Right lobe of liver (tissue), 6 donors: Measurements from ENCODE around the gene STRBP. TPM values are rescaled to one million over a fixed set of nuclear protein-coding genes. Genes with fewer than 3 reads are reported as not detected.
A peak's percentile ranks its signal among the peaks of the same experiment; 100 is the strongest.

Experiments
- ATAC-seq, 4 donors: fragments of 200-7000 bp; cut with Tn5 transposase; one replicate each; pipeline ENCODE4 v1.9.1; 2020; ENCODE audit warnings: mild to moderate bottlenecking in 4 of 4, moderate library complexity in 4 of 4
- DNase-seq, 3 donors: peaks; one replicate each; pipeline ENCODE4 v3.0.0-alpha.2; 2020
- H3K27ac ChIP-seq, 3 donors: fragments of 200-600 bp; one replicate each; pipeline ENCODE4 v1.8.0; 2022
- H3K27me3 ChIP-seq, 2 donors: fragments of 200-600 bp; one replicate each; pipeline ENCODE4 v1.8.0; 2022
- H3K36me3 ChIP-seq, 4 donors: fragments of 200-600 bp; sonication (generic) in 1 of 4; one replicate each; pipeline versions ENCODE4 v1.5.1 to v1.8.0; 2017 to 2022; ENCODE audit warnings: control low read depth in 1 of 4
- H3K4me1 ChIP-seq, 4 donors: fragments of 200-600 bp; sonication (generic) in 1 of 4; one replicate each; pipeline versions ENCODE4 v1.5.1 to v1.8.0; 2017 to 2022; ENCODE audit warnings: control low read depth in 1 of 4
- H3K4me3 ChIP-seq, 3 donors: fragments of 200-600 bp; one replicate each; pipeline ENCODE4 v1.8.0; 2022
- H3K9me3 ChIP-seq, 4 donors: fragments of 200-600 bp; sonication (generic) in 1 of 4; one replicate each; pipeline versions ENCODE4 v1.5.1 to v1.8.0; 2017 to 2022; ENCODE audit warnings: control low read depth in 1 of 4
- CTCF ChIP-seq, 4 donors: fragments of 200-600 bp in 3 of 4; fragments of 450-650 bp in 1 of 4; IDR thresholded peaks; one replicate each; pipeline versions ENCODE4 v1.5.1 to v1.8.0; 2016 to 2022; ENCODE audit warnings: antibody characterized with exemption in 4 of 4, mild to moderate bottlenecking in 2 of 4
- POLR2A ChIP-seq: fragments of 450-650 bp; IDR thresholded peaks from one replicate; pipeline ENCODE4 v1.6.1; 2017; ENCODE audit warnings: antibody characterized with exemption, mild to moderate bottlenecking
- WGBS: methylation state at CpG from one replicate; pipeline ENCODE4 v1.1.6; 2018; ENCODE audit warnings: low coverage, low lambda C conversion rate; ENCODE audit not compliant: insufficient coverage; ENCODE audit errors: missing lambda C conversion rate; 5-methylcytosine and 5-hydroxymethylcytosine counted together
- intact Hi-C, 2 donors: fragments of 100-400 bp; cut with DNase I; formaldehyde crosslinking; loops; one replicate each; pipeline versions ENCODE4 v1.11.2 to v1.14.1; 2022
- total RNA-seq, 6 experiments: library from RNA; depleted of rRNA in 2 of 6; stranded (reverse); fragments of >200 nt in 2 of 6; fragmentation: NEBNext Ultra II Directional in 3 of 6; extraction: Animal tissue kit (Norgen Biotek cat#: 25700) in 3 of 6; gene quantifications; one replicate each; pipeline versions ENCODE4 v1.1.0 to v1.2.4, GENCODE V29; 2016 to 2023
- donor health status: DM: no; HTN: yes; CAD: no.
- donor health status: DM: no; HTN: no; CAD: no.
- donor health status: DM: no; HTN: no; CAD: no.
- donor health status: DM: no; HTN: yes; CAD: no.
- donor health status: DM: no; HTN: yes; CAD: no.

Gene STRBP
- total RNA-seq, 6 experiments from 2014 or later = 5.3 to 10.2 (median 8.3) TPM

GRCh38 chr9:123231421-123231820 lies 37.0 kb downstream of the STRBP start:
- 100% methylated on average over 1 of the region's 1 CpG for WGBS
- intact Hi-C loops = no loop called here
- no peak for DNase-seq

GRCh38 chr9:123228967-123229366 lies 39.4 kb downstream of the STRBP start:
- TF ChIP-seq POLR2A = no peak
- TF ChIP-seq CTCF (IDR thresholded peaks at IDR 0.05) = no peak
- WGBS = 88% methylated on average over 4 of the region's 4 CpGs
- intact Hi-C loops = no loop called here
- H3K4me3 ChIP-seq = no peak overlapping the region
- H3K27me3 ChIP-seq = no peaks in the 10 kb centered on the region
- H3K9me3 ChIP-seq = no peaks in the 10 kb centered on the region
- ATAC-seq = no peak
- H3K36me3 ChIP-seq = no peaks in the 10 kb centered on the region
- no peak overlapping the region for H3K27ac ChIP-seq
- no peak for DNase-seq
- H3K4me1 ChIP-seq = no peaks in the 10 kb centered on the region

More at GRCh38 chr9:123231421-123231820, 37.0 kb downstream of the STRBP start:
- Histone ChIP-seq H3K9me3 (no peaks in the 10 kb centered on the region), H3K4me3 (no peak overlapping the region), H3K27me3 (no peaks in the 10 kb centered on the region), H3K4me1 (no peaks in the 10 kb centered on the region), H3K36me3 (no peaks in the 10 kb centered on the region), H3K27ac (no peak overlapping the region)
- ATAC-seq = no peak
- TF ChIP-seq CTCF (IDR thresholded peaks at IDR 0.05) (no peak), POLR2A (no peak)

- Histone ChIP-seq H3K27me3 (no peaks in the 10 kb centered on the region), H3K9me3 (no peaks in the 10 kb centered on the region), H3K4me1 (no peaks in the 10 kb centered on the region), H3K4me3 (no peak overlapping the region), H3K36me3 (no peaks in the 10 kb centered on the region), H3K27ac (no peak overlapping the region)
- DNase-seq (no peak), ATAC-seq (no peak)
- intact Hi-C loops = no loop called here
- 74% methylated on average over 4 of the region's 4 CpGs for WGBS
- TF ChIP-seq CTCF (IDR thresholded peaks at IDR 0.05) = no peak
- TF ChIP-seq POLR2A = no peak
These were observed 42.4 kb downstream of the STRBP start for GRCh38 chr9:123225995-123226394.

GRCh38 chr9:123225374-123225813 lies 43.0 kb downstream of the STRBP start:
- no peaks in the 10 kb centered on the region for H3K36me3 ChIP-seq
- TF ChIP-seq POLR2A (no peak), CTCF (IDR thresholded peaks at IDR 0.05) (peak; percentile 44 to 64 (median 49))
- H3K27ac ChIP-seq = no peak overlapping the region
- intact Hi-C loops = no loop called here
- no peaks in the 10 kb centered on the region for H3K4me1 ChIP-seq
- DNase-seq (no peak), ATAC-seq (peak; percentile 71 to 97 (median 86))
- no peak overlapping the region for H3K4me3 ChIP-seq
- H3K9me3 ChIP-seq = no peaks in the 10 kb centered on the region
- H3K27me3 ChIP-seq = no peaks in the 10 kb centered on the region
- WGBS = 26% methylated on average over 4 of the region's 4 CpGs

GRCh38 chr9:123220127-123220526 lies 48.3 kb downstream of the STRBP start:
- ATAC-seq = no peak

More at GRCh38 chr9:123220127-123220526, 48.3 kb downstream of the STRBP start:
- Histone ChIP-seq H3K4me3 (no peak overlapping the region), H3K27ac (no peak overlapping the region), H3K27me3 (no peaks in the 10 kb centered on the region), H3K36me3 (no peaks in the 10 kb centered on the region), H3K4me1 (no peaks in the 10 kb centered on the region), H3K9me3 (no peaks in the 10 kb centered on the region)
- WGBS = 94% methylated on average over 2 of the region's 2 CpGs
- intact Hi-C loops = no loop called here
- DNase-seq = no peak
- TF ChIP-seq CTCF (IDR thresholded peaks at IDR 0.05) = no peak
- TF ChIP-seq POLR2A = no peak
